Placental pericyte (primary cell): Measurements from ENCODE around the gene PDCD4. TPM values are rescaled to one million over a fixed set of nuclear protein-coding genes. Genes with fewer than 3 reads are reported as not detected.

Experiments used
- total RNA-seq: library from RNA; depleted of rRNA; stranded (reverse); fragments of >200 nt; gene quantifications from 2 replicates; pipeline ENCODE4 v1.2.3, GENCODE V29; 2012

Gene PDCD4
- 13.3 and 44.4 TPM in 2 replicates for total RNA-seq

GRCh38 chr10:110871298-110872084 is at the start of gene PDCD4:
Gene PDCD4, plus strand, starts transcription at chr10:110871928. Its CDS starts 4,100 bp downstream, at chr10:110876028.

GRCh38 chr10:110918643-110919348 is 47.1 kb downstream of the PDCD4 start, which contains the start of gene BBIP1:
Gene BBIP1, minus strand, starts transcription at chr10:110919180. Its CDS starts 1,023 bp downstream, at chr10:110918157.

GRCh38 chr10:110919349-110919931 is 47.7 kb downstream of the PDCD4 start, which contains the start of gene SHOC2:
Gene SHOC2, plus strand, starts transcription at chr10:110919604. Its CDS starts 44,755 bp downstream, at chr10:110964359.

Other genes with a start within 250 kb of the PDCD4 start
- gene RBM20, start 227.6 kb upstream of the PDCD4 start, total RNA-seq, result under 0.01 and 0.14 TPM in 2 replicates
- 22.8 and 25.6 TPM in 2 replicates for gene BBIP1, start 47.3 kb downstream of the PDCD4 start, total RNA-seq
- gene SHOC2, start 47.7 kb downstream of the PDCD4 start, total RNA-seq, result 29.3 and 49.8 TPM in 2 replicates
- 0.14 TPM in 1 of 2 replicates, not detected in the other for gene ADRA2A, start 205.1 kb downstream of the PDCD4 start, total RNA-seq